Fibroblast of lung (primary cell): ENCODE results near the gene CAMTA1.

Experiments
- EZH2 ChIP-seq: IDR thresholded peaks from 2 replicates; pipeline ENCODE4 v1.5.1; 2012; ENCODE audit warnings: low read length, control low read depth, mild to moderate bottlenecking; ENCODE audit errors: missing control alignments
- TF ChIP-seq, protein P1 (sequence below), 2 donors: IDR thresholded peaks in 1 of 2; conservative IDR thresholded peaks in 1 of 2; 1 replicate in 1 of 2; 2 replicates in 1 of 2; pipeline ENCODE4 v1.5.1; 2011 to 2012; ENCODE audit warnings: low read length in 2 of 2, control low read depth in 1 of 2, inconsistent platforms in 1 of 2, low read depth in 1 of 2, mild to moderate bottlenecking in 1 of 2

GRCh38 chr1:7011826-7012225 lies 226.6 kb downstream of the CAMTA1 start:
- TF ChIP-seq, protein P1, sequence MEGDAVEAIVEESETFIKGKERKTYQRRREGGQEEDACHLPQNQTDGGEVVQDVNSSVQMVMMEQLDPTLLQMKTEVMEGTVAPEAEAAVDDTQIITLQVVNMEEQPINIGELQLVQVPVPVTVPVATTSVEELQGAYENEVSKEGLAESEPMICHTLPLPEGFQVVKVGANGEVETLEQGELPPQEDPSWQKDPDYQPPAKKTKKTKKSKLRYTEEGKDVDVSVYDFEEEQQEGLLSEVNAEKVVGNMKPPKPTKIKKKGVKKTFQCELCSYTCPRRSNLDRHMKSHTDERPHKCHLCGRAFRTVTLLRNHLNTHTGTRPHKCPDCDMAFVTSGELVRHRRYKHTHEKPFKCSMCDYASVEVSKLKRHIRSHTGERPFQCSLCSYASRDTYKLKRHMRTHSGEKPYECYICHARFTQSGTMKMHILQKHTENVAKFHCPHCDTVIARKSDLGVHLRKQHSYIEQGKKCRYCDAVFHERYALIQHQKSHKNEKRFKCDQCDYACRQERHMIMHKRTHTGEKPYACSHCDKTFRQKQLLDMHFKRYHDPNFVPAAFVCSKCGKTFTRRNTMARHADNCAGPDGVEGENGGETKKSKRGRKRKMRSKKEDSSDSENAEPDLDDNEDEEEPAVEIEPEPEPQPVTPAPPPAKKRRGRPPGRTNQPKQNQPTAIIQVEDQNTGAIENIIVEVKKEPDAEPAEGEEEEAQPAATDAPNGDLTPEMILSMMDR (conservative IDR thresholded peaks at IDR 0.05 in 1 of 2, IDR thresholded peaks at IDR 0.05 in 1 of 2; ENCODE audit: low read depth in 1 of 2, low read length in 2 of 2): no peak
- TF ChIP-seq EZH2: no peak
